Uterine smooth muscle cell (primary cell): ENCODE results near the gene XAGE5. TPM values are rescaled to one million over a fixed set of nuclear protein-coding genes. Genes with fewer than 3 reads are reported as not detected.

Source experiments
- total RNA-seq: library from RNA; depleted of rRNA; stranded (reverse); fragments of >200 nt; gene quantifications from 2 replicates; pipeline ENCODE4 v1.2.3, GENCODE V29; 2014

XAGE5 gene
- total RNA-seq = not detected in 2 replicates

GRCh38 chrX:52811065-52811625, at the start of gene XAGE5:
XAGE5 (plus strand) TSS chrX:52811287; CDS start chrX:52812567, 1,280 bp downstream.

GRCh38 chrX:52797327-52797726, 13.8 kb upstream of the XAGE5 start, which contains the start of gene SPANXN5:
SPANXN5 (minus strand) TSS chrX:52797427; CDS start chrX:52797348, 79 bp downstream.

Other genes starting within 250 kb of the XAGE5 start
- gene SSX7, start 156.4 kb upstream of the XAGE5 start, total RNA-seq = not detected in 2 replicates
- not detected in 2 replicates for gene SSX2, start 104.1 kb upstream of the XAGE5 start, total RNA-seq
- gene SSX2B, start 60.0 kb upstream of the XAGE5 start, total RNA-seq = not detected in 2 replicates
- not detected in 2 replicates for gene SPANXN5, start 13.9 kb upstream of the XAGE5 start, total RNA-seq
- not detected in 2 replicates for gene XAGE3, start 56.8 kb downstream of the XAGE5 start, total RNA-seq
- 17.2 and 18.8 TPM in 2 replicates for gene FAM156B, start 86.0 kb downstream of the XAGE5 start, total RNA-seq
- gene FAM156A, start 147.2 kb downstream of the XAGE5 start, total RNA-seq = 11.0 and 11.6 TPM in 2 replicates
- 2.5 and 3.1 TPM in 2 replicates for gene GPR173, start 237.5 kb downstream of the XAGE5 start, total RNA-seq